C4-2B (cell line): ENCODE measurements around the gene PAK4.

ENCODE experiments used
- H3K27ac ChIP-seq: fragments of 450-650 bp; 2 replicates; pipeline ENCODE4 v1.5.1; 2017
- ZFX ChIP-seq: fragments of 450-650 bp; IDR thresholded peaks from 2 replicates; pipeline ENCODE4 v1.6.1; 2017
- TF ChIP-seq, protein P1 (sequence below): fragments of 450-650 bp; conservative IDR thresholded peaks from 2 replicates; pipeline ENCODE4 v1.5.1; 2017; ENCODE audit warnings: mild to moderate bottlenecking

Gene PAK4

DNA sequence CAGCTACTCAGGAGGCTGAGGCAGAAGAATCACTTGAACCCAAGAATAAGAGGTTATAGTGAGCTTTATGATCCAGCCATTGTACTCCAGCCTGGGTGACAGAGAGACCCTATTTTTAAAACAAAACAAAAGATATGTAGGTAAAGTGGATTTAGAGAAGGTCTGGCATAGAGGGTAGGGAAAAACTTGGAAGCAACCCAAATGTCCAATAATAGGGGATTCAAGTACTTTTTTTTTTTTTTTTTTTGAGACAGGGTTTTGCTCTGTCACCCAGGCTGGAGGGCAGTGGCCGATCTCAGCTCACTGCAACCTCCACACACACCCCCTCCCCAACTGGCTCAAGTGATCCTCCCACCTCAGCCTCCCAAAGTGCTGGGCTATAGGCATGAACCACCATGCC, 5.8 kb upstream of the PAK4 start:
- no peak for TF ChIP-seq ZFX
- TF ChIP-seq, protein P1, sequence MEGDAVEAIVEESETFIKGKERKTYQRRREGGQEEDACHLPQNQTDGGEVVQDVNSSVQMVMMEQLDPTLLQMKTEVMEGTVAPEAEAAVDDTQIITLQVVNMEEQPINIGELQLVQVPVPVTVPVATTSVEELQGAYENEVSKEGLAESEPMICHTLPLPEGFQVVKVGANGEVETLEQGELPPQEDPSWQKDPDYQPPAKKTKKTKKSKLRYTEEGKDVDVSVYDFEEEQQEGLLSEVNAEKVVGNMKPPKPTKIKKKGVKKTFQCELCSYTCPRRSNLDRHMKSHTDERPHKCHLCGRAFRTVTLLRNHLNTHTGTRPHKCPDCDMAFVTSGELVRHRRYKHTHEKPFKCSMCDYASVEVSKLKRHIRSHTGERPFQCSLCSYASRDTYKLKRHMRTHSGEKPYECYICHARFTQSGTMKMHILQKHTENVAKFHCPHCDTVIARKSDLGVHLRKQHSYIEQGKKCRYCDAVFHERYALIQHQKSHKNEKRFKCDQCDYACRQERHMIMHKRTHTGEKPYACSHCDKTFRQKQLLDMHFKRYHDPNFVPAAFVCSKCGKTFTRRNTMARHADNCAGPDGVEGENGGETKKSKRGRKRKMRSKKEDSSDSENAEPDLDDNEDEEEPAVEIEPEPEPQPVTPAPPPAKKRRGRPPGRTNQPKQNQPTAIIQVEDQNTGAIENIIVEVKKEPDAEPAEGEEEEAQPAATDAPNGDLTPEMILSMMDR: no peak
- no peak overlapping the region for H3K27ac ChIP-seq

DNA sequence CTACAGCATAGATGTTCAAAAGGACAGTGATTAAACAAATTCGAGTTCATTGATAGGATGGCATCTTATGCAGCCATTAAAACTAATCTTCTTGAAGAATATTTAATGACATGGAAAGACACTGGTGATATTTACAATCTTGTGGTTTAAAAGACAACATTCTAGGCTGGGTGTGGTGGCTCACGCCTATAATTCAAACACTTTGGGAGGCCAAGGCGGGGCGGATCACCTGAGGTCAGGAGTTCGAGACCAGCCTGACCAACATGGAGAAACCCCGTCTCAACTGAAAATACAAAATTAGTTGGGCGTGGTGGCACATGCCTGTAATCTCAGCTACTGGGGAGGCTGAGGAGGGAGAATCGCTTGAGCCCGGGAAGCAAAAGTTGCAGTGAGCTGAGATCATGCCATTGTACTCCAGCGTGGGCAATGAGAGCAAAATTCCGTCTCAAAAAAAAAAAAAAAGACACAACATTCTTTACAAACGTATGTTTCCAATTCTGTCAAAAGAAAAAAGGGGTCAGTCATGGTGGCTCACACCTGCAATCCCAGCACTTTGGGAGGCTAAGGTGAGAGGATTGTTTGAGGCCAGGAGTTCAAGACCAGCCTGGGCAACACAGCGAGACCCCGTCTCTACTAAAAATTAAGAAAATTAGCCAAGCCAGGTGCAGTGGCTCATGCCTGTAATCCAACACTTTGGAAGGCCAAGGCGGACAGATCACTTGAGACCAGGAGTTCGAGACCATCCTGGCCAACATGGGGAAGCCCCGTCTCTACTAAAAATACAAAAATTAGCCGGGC, 2.5 kb upstream of the PAK4 start:
- no peak for TF ChIP-seq ZFX
- TF ChIP-seq, protein P1: no peak
- H3K27ac ChIP-seq: no peak overlapping the region

DNA sequence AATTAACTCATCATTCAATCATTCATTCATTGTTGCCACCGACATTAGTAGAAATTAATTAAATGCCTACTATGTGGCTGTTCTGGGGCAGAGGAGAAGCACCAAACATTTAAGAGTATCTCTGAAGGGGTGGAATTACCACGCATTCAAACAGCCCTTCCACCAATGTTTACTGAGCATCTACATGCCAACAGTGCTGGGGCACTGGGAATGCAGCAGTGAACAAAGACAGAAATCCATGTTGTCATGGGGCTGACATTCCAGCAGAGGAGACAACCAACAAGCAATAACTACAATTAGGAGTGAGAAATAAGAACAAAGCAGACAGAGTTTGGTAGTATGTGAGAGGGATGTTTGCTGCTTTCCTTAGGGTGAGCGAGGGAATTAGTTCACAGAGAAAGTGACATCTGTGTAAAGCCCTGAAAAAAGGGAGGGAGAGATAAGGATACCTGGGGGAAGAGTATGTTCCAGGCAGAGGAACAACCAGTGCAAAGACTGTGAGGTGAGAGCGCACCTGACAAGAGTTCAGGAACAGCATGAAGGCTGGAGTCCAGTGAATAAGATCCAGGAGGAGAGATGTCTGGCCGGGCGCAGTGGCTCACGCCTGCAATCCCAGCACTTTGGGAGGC, 1.3 kb upstream of the PAK4 start:
- TF ChIP-seq, protein P1: no peak
- TF ChIP-seq ZFX: no peak
- H3K27ac ChIP-seq: peak overlapping the region; percentile 0; the same call in 1 of the 2 replicates

DNA sequence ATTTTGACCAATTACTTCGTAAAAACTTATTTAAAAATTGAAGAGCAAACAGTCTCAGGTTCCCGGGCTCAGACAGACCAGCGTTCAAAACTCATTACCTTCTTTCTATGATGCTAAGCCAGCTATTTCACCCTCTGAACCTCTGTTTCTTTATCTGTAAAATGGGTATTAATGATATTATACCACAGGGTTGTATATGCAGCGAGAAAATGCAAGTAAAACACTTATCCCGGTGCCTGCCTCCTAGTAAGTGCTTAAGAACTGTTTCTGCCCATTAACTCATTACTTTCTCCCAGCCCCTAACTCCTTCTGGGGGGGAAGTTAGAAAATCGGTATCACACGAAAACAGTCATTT, 410 bp upstream of the PAK4 start:
- peak overlapping the region; percentile 97 for H3K27ac ChIP-seq
- TF ChIP-seq ZFX: no peak
- TF ChIP-seq, protein P1: no peak

DNA sequence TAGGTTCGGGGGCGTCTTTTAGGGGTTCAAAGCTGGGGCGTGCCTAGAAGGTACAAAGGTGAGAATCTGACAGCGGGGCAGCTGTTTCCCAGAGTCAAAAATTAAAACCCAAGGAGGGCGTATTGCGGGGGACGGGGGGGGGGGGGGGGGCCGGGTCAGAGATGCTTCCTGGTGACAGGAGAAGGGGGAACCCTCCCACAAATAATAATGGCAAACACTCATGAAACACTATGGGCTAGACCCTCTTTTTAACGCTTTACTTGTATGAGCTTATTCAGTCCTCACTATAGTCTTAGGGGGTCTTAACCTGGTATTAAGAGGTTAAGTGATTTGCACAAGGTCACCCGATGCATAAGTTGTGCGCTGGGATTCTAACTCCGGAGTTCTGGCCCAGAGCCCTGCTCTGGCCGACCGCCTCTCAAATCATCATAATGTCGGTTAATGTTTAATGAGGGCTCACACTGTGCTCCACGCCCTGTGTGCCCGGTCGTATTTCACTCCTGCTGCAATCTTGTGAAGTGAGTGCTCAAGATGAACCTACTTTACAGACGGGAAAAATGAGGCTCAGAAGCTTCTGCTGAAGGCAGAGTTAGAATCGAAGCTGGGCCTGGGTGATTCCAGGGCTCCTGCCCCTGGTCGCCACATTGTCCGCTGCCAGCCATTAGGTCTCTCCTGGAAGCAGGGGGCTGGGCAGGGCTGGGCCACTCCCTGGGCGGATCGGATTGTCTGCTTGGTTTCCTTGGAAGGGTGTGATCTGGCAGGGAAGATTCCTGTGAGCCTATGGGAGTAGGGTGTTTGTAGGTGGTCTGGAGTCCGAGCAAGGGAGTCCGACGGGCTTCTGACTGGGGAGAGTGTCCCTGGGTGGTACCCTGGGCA, 964 bp downstream of the PAK4 start:
- H3K27ac ChIP-seq: peak overlapping the region; percentile 97
- TF ChIP-seq, protein P1: no peak
- TF ChIP-seq ZFX: no peak

DNA sequence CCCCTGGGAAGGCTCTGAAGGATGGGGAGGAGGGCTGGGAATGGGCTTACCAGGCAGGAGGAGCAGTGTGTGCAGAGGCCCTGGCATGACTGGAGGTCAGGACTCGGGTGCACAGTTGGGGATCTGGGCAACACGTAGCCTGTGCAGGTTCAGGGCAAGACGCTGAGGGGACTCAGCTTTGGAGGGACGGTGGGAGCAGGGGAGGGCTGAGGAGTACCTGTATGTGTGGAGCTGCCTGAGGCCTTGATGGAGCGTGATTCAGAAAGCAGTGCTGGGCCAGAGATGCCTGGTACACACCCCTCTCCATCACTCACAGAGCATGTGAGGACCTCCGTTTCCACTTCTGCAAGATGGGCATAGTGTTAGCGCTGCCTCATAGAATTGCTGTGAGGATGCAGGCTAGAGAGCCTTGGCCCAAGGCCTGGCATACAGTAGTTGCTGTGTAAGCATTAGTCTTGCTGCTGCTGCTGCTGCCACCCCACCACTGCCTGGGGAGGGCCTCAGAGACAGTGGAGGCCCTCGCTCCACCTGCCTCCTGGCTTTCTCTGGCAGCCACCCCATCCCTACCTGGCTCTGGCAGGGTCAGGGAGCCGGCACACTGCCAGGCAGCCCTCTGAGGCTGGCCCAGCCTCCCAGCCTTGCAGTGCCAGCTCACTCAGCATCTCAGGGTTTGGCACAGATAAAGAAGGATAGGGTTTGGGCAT, 2.4 kb downstream of the PAK4 start:
- peak overlapping the region; percentile 97 for H3K27ac ChIP-seq
- no peak for TF ChIP-seq ZFX
- TF ChIP-seq, protein P1: no peak
